ENCODE measurements around the gene CARM1. TPM values are rescaled to one million over a fixed set of nuclear protein-coding genes. Genes with fewer than 3 reads are reported as not detected.
A peak's percentile ranks its signal among the peaks of the same experiment; 100 is the strongest.
"Not testable (repeated sequence)": the region's sequence is repeated elsewhere in the genome, so short reads cannot be mapped to it uniquely, and the experiment has no call there.

Gene CARM1
- total RNA-seq, 3 donors from 2014 or later (not counting 1 experiment from before 2014, with no cell fraction given), result 13.4 to 21.3 (median 19.8) TPM

GRCh38 chr19:10929402-10929794 lies 58.0 kb downstream of the CARM1 start:
- no peaks in the 10 kb centered on the region for H3K9me3 ChIP-seq (ENCODE audit: control insufficient read depth, insufficient read depth, low read length)
- intact Hi-C loops (cut with micrococcal nuclease), result no loop called here
- TF ChIP-seq CTCF (IDR thresholded peaks at IDR 0.05), result no peak
- H3K4me3 ChIP-seq (ENCODE audit: low read length), result peak overlapping the region; percentile 89
- no peak for ATAC-seq
- Mint-ChIP-seq H3K36me3 (no peaks in the 10 kb centered on the region), H3K27me3 (ENCODE audit: low read depth in 2 of 2) (no peaks in the 10 kb centered on the region), H3K4me3 (peak overlapping the region; percentile 92), H3K9me3 (no peaks in the 10 kb centered on the region), H3K4me1 (peaks cover 7 to 33% of the 10 kb centered on the region in 2 donors), H3K27ac (peak overlapping the region; percentile 74 to 89)
- peaks cover 26% of the 10 kb centered on the region for H3K4me1 ChIP-seq (ENCODE audit: control insufficient read depth, insufficient read depth, low read length)
- H3K27me3 ChIP-seq (ENCODE audit: control insufficient read depth, insufficient read depth, low read length), result no peaks in the 10 kb centered on the region
- peaks cover 7% of the 10 kb centered on the region for H3K36me3 ChIP-seq (ENCODE audit: control insufficient read depth, insufficient read depth, low read length)
- 19% methylated on average over 27 of the region's 27 CpGs for WGBS (ENCODE audit: insufficient coverage)
- H3K27ac ChIP-seq (ENCODE audit: low read length), result peak overlapping the region; percentile 18
- DNase-seq, result no peak

- intact Hi-C loops (cut with micrococcal nuclease), result loop anchor here (5.0 kb wide), 1 partner anchor 197 kb away; no protein-coding TSS in a partner anchor
- Mint-ChIP-seq H3K4me1 (peaks cover 0 to 9% of the 10 kb centered on the region in 2 donors), H3K27ac (no peak overlapping the region), H3K36me3 (no peaks in the 10 kb centered on the region), H3K27me3 (ENCODE audit: low read depth in 2 of 2) (no peaks in the 10 kb centered on the region), H3K4me3 (no peak overlapping the region), H3K9me3 (no peaks in the 10 kb centered on the region)
- WGBS (ENCODE audit: insufficient coverage), result 95% methylated on average over 9 of the region's 9 CpGs
- TF ChIP-seq CTCF (IDR thresholded peaks at IDR 0.05), result no peak
- H3K4me3 ChIP-seq (ENCODE audit: low read length), result no peak overlapping the region
- H3K36me3 ChIP-seq (ENCODE audit: control insufficient read depth, insufficient read depth, low read length), result peaks cover 5% of the 10 kb centered on the region
- H3K9me3 ChIP-seq (ENCODE audit: control insufficient read depth, insufficient read depth, low read length), result no peaks in the 10 kb centered on the region
- DNase-seq, result no peak
- H3K27me3 ChIP-seq (ENCODE audit: control insufficient read depth, insufficient read depth, low read length), result no peaks in the 10 kb centered on the region
- no peak for ATAC-seq
- no peak overlapping the region for H3K27ac ChIP-seq (ENCODE audit: low read length)
- H3K4me1 ChIP-seq (ENCODE audit: control insufficient read depth, insufficient read depth, low read length), result peaks cover 7% of the 10 kb centered on the region
Observed at GRCh38 chr19:10935371-10936059, 64.2 kb downstream of the CARM1 start.

- Histone ChIP-seq H3K4me1 (ENCODE audit: control insufficient read depth, insufficient read depth, low read length) (peaks cover 3% of the 10 kb centered on the region), H3K36me3 (ENCODE audit: control insufficient read depth, insufficient read depth, low read length) (peaks cover 5% of the 10 kb centered on the region), H3K4me3 (ENCODE audit: low read length) (no peak overlapping the region), H3K27ac (ENCODE audit: low read length) (no peak overlapping the region), H3K9me3 (ENCODE audit: control insufficient read depth, insufficient read depth, low read length) (no peaks in the 10 kb centered on the region), H3K27me3 (ENCODE audit: control insufficient read depth, insufficient read depth, low read length) (no peaks in the 10 kb centered on the region)
- intact Hi-C loops (cut with micrococcal nuclease), result loop anchor here (5.0 kb wide), 1 partner anchor 196 kb away; no protein-coding TSS in a partner anchor
- DNase-seq, result peak in 1 of 2 donors; percentile 80
- Mint-ChIP-seq H3K4me3 (no peak overlapping the region), H3K27me3 (ENCODE audit: low read depth in 2 of 2) (no peaks in the 10 kb centered on the region), H3K36me3 (no peaks in the 10 kb centered on the region), H3K4me1 (peaks cover 0 to 5% of the 10 kb centered on the region in 2 donors), H3K9me3 (no peaks in the 10 kb centered on the region), H3K27ac (no peak overlapping the region)
- 9% methylated on average over 9 of the region's 11 CpGs for WGBS (ENCODE audit: insufficient coverage)
- ATAC-seq, result peak; percentile 76 to 96 (median 89)
- peak; percentile 55 for TF ChIP-seq CTCF (IDR thresholded peaks at IDR 0.05)
Observed at GRCh38 chr19:10936661-10937084, 65.3 kb downstream of the CARM1 start.

- intact Hi-C loops (cut with micrococcal nuclease); ATAC-seq: not testable (repeated sequence)
Observed at GRCh38 chr19:10941649-10942048, 70.3 kb downstream of the CARM1 start.

GRCh38 chr19:10943412-10943811 lies 72.1 kb downstream of the CARM1 start:
- H3K4me3 ChIP-seq (ENCODE audit: low read length); H3K4me1 ChIP-seq (ENCODE audit: control insufficient read depth, insufficient read depth, low read length); H3K4me1 Mint-ChIP-seq; H3K27ac ChIP-seq (ENCODE audit: low read length); intact Hi-C loops (cut with micrococcal nuclease); ATAC-seq; H3K9me3 ChIP-seq (ENCODE audit: control insufficient read depth, insufficient read depth, low read length); H3K36me3 ChIP-seq (ENCODE audit: control insufficient read depth, insufficient read depth, low read length); H3K27me3 Mint-ChIP-seq (ENCODE audit: low read depth in 2 of 2); H3K36me3 Mint-ChIP-seq; H3K9me3 Mint-ChIP-seq; H3K4me3 Mint-ChIP-seq; H3K27ac Mint-ChIP-seq; H3K27me3 ChIP-seq (ENCODE audit: control insufficient read depth, insufficient read depth, low read length); DNase-seq: not testable (repeated sequence)
- WGBS (ENCODE audit: insufficient coverage), result 100% methylated on average over 4 of the region's 4 CpGs

More at GRCh38 chr19:10941649-10942048, 70.3 kb downstream of the CARM1 start:
- not testable (repeated sequence) for H3K4me1 ChIP-seq (ENCODE audit: control insufficient read depth, insufficient read depth, low read length); H3K9me3 Mint-ChIP-seq; H3K27me3 Mint-ChIP-seq (ENCODE audit: low read depth in 2 of 2); H3K36me3 Mint-ChIP-seq; H3K36me3 ChIP-seq (ENCODE audit: control insufficient read depth, insufficient read depth, low read length); DNase-seq; H3K27ac Mint-ChIP-seq; H3K4me3 ChIP-seq (ENCODE audit: low read length); H3K27ac ChIP-seq (ENCODE audit: low read length); H3K4me1 Mint-ChIP-seq; H3K9me3 ChIP-seq (ENCODE audit: control insufficient read depth, insufficient read depth, low read length); H3K4me3 Mint-ChIP-seq; H3K27me3 ChIP-seq (ENCODE audit: control insufficient read depth, insufficient read depth, low read length)
- WGBS (ENCODE audit: insufficient coverage), result 91% methylated on average over 14 of the region's 14 CpGs

All from natural killer cell (primary cell).